H1 (cell line): ENCODE data around the gene MRPL47. TPM values are rescaled to one million over a fixed set of nuclear protein-coding genes. Genes with fewer than 3 reads are reported as not detected.

Source experiments
- MAFK ChIP-seq: IDR thresholded peaks from 2 replicates; pipeline ENCODE4 v1.6.1; 2012; ENCODE audit warnings: low read depth, mild to moderate bottlenecking, improper control_type of control experiment, low read length
- SUZ12 ChIP-seq: fragments of 200-600 bp; sonication (generic); IDR thresholded peaks from 2 replicates; pipeline ENCODE4 v1.6.1; 2012; ENCODE audit warnings: mild to moderate bottlenecking, inconsistent platforms, low read length, moderate library complexity, mixed read lengths
- polyA plus RNA-seq, 7 experiments: library from polyadenylated mRNA; depleted of rRNA in 3 of 7; stranded (reverse) in 5 of 7; unstranded in 2 of 7; fragments of >200 nt in 5 of 7; fragments of 200-250 nt in 2 of 7; gene quantifications; 1 replicate in 5 of 7; 2 replicates in 1 of 7; 4 replicates in 1 of 7; pipeline versions ENCODE4 v1.2.1 to v1.2.3, GENCODE V29; 2011 to 2013; ENCODE audit warnings: missing spikeins in 2 of 7, mixed read lengths in 2 of 7
- total RNA-seq: library from RNA; stranded (reverse); fragmentation: NEBNext Ultra II Directional; extraction: Animal tissue kit (Norgen Biotek cat#: 25700); gene quantifications from 2 replicates; pipeline ENCODE4 v1.2.1, GENCODE V29; 2021
- TF ChIP-seq, protein P1 (sequence below): fragments of 300-600 bp; sonication (generic); IDR thresholded peaks from 2 replicates; pipeline ENCODE4 v1.7.1; 2012; ENCODE audit warnings: low read length, moderate library complexity, mild to moderate bottlenecking, inconsistent platforms; ENCODE audit not compliant: insufficient replicate concordance

Gene MRPL47
- total and polyA plus RNA-seq, 2 of the 8 experiments (the other 6 are each of a cell fraction or from before 2014, with no cell fraction given), result 26.1 to 76.6 TPM

DNA sequence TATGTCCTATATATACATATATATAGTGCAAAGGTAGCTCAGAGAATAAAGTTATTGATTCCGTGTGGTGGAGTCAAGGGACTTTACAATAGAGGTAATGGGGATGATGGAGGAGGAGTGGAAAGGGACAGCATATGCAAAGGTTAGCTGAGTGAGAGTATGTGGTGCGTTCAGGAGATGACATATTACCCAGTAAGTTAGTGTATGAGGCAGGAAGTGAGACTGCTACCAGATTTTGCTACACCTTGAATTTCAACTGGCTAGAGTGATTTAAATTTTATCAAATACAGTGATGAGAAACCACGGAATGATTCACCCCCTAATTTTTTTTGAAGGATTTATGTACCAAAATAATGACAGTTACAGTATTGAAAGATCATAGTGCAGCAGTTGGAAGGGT lies 38.9 kb downstream of the MRPL47 start (continued):
- TF ChIP-seq, protein P1, sequence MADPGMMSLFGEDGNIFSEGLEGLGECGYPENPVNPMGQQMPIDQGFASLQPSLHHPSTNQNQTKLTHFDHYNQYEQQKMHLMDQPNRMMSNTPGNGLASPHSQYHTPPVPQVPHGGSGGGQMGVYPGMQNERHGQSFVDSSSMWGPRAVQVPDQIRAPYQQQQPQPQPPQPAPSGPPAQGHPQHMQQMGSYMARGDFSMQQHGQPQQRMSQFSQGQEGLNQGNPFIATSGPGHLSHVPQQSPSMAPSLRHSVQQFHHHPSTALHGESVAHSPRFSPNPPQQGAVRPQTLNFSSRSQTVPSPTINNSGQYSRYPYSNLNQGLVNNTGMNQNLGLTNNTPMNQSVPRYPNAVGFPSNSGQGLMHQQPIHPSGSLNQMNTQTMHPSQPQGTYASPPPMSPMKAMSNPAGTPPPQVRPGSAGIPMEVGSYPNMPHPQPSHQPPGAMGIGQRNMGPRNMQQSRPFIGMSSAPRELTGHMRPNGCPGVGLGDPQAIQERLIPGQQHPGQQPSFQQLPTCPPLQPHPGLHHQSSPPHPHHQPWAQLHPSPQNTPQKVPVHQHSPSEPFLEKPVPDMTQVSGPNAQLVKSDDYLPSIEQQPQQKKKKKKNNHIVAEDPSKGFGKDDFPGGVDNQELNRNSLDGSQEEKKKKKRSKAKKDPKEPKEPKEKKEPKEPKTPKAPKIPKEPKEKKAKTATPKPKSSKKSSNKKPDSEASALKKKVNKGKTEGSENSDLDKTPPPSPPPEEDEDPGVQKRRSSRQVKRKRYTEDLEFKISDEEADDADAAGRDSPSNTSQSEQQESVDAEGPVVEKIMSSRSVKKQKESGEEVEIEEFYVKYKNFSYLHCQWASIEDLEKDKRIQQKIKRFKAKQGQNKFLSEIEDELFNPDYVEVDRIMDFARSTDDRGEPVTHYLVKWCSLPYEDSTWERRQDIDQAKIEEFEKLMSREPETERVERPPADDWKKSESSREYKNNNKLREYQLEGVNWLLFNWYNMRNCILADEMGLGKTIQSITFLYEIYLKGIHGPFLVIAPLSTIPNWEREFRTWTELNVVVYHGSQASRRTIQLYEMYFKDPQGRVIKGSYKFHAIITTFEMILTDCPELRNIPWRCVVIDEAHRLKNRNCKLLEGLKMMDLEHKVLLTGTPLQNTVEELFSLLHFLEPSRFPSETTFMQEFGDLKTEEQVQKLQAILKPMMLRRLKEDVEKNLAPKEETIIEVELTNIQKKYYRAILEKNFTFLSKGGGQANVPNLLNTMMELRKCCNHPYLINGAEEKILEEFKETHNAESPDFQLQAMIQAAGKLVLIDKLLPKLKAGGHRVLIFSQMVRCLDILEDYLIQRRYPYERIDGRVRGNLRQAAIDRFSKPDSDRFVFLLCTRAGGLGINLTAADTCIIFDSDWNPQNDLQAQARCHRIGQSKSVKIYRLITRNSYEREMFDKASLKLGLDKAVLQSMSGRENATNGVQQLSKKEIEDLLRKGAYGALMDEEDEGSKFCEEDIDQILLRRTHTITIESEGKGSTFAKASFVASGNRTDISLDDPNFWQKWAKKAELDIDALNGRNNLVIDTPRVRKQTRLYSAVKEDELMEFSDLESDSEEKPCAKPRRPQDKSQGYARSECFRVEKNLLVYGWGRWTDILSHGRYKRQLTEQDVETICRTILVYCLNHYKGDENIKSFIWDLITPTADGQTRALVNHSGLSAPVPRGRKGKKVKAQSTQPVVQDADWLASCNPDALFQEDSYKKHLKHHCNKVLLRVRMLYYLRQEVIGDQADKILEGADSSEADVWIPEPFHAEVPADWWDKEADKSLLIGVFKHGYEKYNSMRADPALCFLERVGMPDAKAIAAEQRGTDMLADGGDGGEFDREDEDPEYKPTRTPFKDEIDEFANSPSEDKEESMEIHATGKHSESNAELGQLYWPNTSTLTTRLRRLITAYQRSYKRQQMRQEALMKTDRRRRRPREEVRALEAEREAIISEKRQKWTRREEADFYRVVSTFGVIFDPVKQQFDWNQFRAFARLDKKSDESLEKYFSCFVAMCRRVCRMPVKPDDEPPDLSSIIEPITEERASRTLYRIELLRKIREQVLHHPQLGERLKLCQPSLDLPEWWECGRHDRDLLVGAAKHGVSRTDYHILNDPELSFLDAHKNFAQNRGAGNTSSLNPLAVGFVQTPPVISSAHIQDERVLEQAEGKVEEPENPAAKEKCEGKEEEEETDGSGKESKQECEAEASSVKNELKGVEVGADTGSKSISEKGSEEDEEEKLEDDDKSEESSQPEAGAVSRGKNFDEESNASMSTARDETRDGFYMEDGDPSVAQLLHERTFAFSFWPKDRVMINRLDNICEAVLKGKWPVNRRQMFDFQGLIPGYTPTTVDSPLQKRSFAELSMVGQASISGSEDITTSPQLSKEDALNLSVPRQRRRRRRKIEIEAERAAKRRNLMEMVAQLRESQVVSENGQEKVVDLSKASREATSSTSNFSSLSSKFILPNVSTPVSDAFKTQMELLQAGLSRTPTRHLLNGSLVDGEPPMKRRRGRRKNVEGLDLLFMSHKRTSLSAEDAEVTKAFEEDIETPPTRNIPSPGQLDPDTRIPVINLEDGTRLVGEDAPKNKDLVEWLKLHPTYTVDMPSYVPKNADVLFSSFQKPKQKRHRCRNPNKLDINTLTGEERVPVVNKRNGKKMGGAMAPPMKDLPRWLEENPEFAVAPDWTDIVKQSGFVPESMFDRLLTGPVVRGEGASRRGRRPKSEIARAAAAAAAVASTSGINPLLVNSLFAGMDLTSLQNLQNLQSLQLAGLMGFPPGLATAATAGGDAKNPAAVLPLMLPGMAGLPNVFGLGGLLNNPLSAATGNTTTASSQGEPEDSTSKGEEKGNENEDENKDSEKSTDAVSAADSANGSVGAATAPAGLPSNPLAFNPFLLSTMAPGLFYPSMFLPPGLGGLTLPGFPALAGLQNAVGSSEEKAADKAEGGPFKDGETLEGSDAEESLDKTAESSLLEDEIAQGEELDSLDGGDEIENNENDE, result no peak
- TF ChIP-seq SUZ12 (no peak), MAFK (no peak)
